Measurements from ENCODE around the gene MON1A.

MON1A gene

GRCh38 chr3:49929291-49930167, at the start of gene MON1A:
TSS of gene MON1A (minus strand) at chr3:49929811. CDS start at chr3:49913346, 16,465 bp downstream.
- TF ChIP-seq CTCF (IDR thresholded peaks at IDR 0.05; ENCODE audit: low read depth, low read length) = 0 out of 2 replicates have a peak, but pooled peaks have one; percentile 12
- H3K4me3 ChIP-seq (ENCODE audit: low read depth, low read length) = peak within 1 kb of the TSS; percentile 91

- H3K4me3 ChIP-seq (ENCODE audit: low read depth, low read length) = no peak overlapping the region
- TF ChIP-seq CTCF (IDR thresholded peaks at IDR 0.05; ENCODE audit: low read depth, low read length) = no peak
Observed at GRCh38 chr3:49976942-49977341, 47.3 kb upstream of the MON1A start.

- no peak for TF ChIP-seq CTCF (IDR thresholded peaks at IDR 0.05; ENCODE audit: low read depth, low read length)
Observed at GRCh38 chr3:49972656-49973055, 43.0 kb upstream of the MON1A start.

DNA sequence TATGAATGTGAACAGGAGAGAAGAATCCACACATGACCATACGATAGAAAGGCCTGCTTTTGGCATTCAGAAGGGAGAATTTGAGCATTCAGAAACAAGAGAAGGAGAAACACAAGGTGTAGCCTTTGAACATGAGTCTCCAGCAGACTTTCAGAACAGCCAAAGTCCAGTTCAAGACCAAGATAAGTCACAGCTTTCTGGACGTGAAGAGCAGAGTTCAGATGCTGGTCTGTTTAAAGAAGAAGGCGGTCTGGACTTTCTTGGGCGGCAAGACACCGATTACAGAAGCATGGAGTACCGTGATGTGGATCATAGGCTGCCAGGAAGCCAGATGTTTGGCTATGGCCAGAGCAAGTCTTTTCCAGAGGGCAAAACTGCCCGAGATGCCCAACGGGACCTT, 38.7 kb upstream of the MON1A start:
- H3K4me3 ChIP-seq (ENCODE audit: low read depth, low read length) = no peak overlapping the region
- no peak for TF ChIP-seq CTCF (IDR thresholded peaks at IDR 0.05; ENCODE audit: low read depth, low read length)

More at GRCh38 chr3:49972656-49973055, 43.0 kb upstream of the MON1A start:
- H3K4me3 ChIP-seq (ENCODE audit: low read depth, low read length) = no peak overlapping the region

- no peak for TF ChIP-seq CTCF (IDR thresholded peaks at IDR 0.05; ENCODE audit: low read depth, low read length)
- H3K4me3 ChIP-seq (ENCODE audit: low read depth, low read length) = no peak overlapping the region
Observed at GRCh38 chr3:49967291-49967690, 37.7 kb upstream of the MON1A start.

DNA sequence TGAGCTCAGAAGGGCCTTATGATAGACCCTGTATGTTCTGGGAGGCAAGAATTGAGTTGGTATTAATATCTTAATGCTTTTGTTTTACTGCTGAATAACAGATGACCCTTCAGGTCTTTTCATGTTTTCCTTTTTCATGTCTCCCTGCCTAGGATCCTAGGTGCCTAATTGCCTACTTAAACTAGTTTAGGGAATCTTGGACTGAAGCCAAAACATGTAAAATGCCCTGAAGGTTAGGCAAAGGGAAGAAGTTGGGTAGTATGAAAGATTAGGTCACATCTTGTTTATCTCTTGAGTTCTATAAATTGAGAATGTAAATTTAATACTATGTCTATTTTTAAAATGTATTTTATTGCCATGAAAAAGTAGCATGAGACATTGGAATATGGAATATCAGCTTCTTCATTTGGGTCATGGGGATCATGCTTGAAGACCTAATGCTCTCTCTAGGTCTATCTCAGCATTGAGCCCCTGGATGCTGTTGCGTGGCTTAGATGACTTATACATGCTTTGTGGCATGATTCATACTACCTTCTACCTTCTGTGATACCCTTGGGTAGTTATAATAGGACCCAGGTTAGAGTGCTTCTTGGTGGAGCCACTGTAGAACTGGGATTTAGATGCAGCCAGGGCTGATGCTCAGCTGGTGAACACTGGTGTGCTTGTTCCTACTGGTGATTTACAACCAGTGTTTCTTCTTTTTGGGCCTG, 36.8 kb upstream of the MON1A start:
- TF ChIP-seq CTCF (IDR thresholded peaks at IDR 0.05; ENCODE audit: low read depth, low read length) = no peak
- H3K4me3 ChIP-seq (ENCODE audit: low read depth, low read length) = no peak overlapping the region

- no peak for TF ChIP-seq CTCF (IDR thresholded peaks at IDR 0.05; ENCODE audit: low read depth, low read length)
- H3K4me3 ChIP-seq (ENCODE audit: low read depth, low read length) = no peak overlapping the region
Observed at GRCh38 chr3:49955636-49956035, 26.0 kb upstream of the MON1A start.
